Measurements from ENCODE around the gene HLA-A.

The HLA-A gene

DNA sequence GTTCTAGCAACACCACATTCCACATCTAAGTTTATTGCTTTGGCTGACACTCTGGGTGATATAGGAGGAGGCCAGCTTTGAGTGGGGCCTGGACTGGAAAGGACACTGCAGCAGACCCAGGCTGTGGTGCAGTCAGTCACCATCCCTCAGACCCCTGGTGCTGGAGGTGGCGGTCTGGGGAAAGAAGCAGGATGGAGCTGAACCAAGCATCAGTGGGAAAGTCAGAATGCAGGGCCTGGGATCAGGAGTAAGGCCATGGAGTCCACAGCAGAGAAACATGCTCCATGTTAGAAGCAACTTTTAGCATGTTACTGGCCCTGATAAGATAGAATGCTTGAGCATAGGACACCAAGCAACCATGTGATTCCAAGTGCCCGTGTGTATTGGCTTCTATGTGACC is 5.9 kb downstream of the HLA-A start:
- WGBS = 53% methylated on average over 2 of the region's 2 CpGs

DNA sequence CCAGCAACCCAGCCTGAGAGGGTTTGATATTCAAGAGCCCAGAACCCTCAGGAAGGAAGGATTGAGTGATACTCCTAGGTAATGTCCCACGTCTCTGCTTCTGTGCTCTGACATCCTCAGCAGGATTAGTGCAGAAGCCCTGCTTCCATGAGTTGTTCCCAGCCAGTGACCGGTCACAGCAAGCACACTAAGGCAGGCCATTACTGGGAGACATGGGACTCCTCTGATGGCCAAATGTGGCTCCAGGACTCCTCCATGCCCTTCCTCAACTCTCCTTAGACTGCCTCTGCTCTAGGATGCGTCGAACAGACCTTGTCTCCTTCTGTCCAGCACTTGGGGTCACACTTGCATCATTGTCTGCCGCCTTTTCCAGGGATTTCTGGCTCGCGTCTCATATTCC is 7.6 kb downstream of the HLA-A start:
- Histone ChIP-seq H3K4me3 (ENCODE audit: low read length) (no peak overlapping the region), H3K27me3 (ENCODE audit: insufficient read depth, low read length) (no peaks in the 10 kb centered on the region), H3K4me1 (ENCODE audit: insufficient read depth, low read length) (no peaks in the 10 kb centered on the region), H3K9me3 (ENCODE audit: insufficient read depth, low read depth, low read length) (no peaks in the 10 kb centered on the region), H3K27ac (ENCODE audit: low read depth, low read length) (no peak overlapping the region), H3K36me3 (ENCODE audit: insufficient read depth, low read length) (peaks cover 6% of the 10 kb centered on the region), H3K9ac (ENCODE audit: low read depth, low read length) (no peak overlapping the region)
- WGBS = 60% methylated on average over 7 of the region's 7 CpGs

More for the DNA sequence above, 5.9 kb downstream of the HLA-A start:
- no peak overlapping the region for H3K4me3 ChIP-seq (ENCODE audit: low read length)
- no peaks in the 10 kb centered on the region for H3K4me1 ChIP-seq (ENCODE audit: insufficient read depth, low read length)
- no peak overlapping the region for H3K9ac ChIP-seq (ENCODE audit: low read depth, low read length)
- no peaks in the 10 kb centered on the region for H3K9me3 ChIP-seq (ENCODE audit: insufficient read depth, low read depth, low read length)
- H3K27ac ChIP-seq (ENCODE audit: low read depth, low read length) = no peak overlapping the region
- H3K27me3 ChIP-seq (ENCODE audit: insufficient read depth, low read length) = 0 out of 2 replicates have a peak, but pooled peaks cover 4% of the 10 kb centered on the region
- peaks cover 11% of the 10 kb centered on the region for H3K36me3 ChIP-seq (ENCODE audit: insufficient read depth, low read length)

GRCh38 chr6:29951882-29952281 is 9.6 kb downstream of the HLA-A start:
- no peaks in the 10 kb centered on the region for H3K36me3 ChIP-seq (ENCODE audit: insufficient read depth, low read length)
- no peaks in the 10 kb centered on the region for H3K27me3 ChIP-seq (ENCODE audit: insufficient read depth, low read length)
- no peaks in the 10 kb centered on the region for H3K4me1 ChIP-seq (ENCODE audit: insufficient read depth, low read length)
- no CpG with 5 or more reads among the region's 3 CpGs for WGBS
- H3K9me3 ChIP-seq (ENCODE audit: insufficient read depth, low read depth, low read length) = no peaks in the 10 kb centered on the region
- H3K27ac ChIP-seq (ENCODE audit: low read depth, low read length) = no peak overlapping the region
- H3K4me3 ChIP-seq (ENCODE audit: low read length) = no peak overlapping the region
- no peak overlapping the region for H3K9ac ChIP-seq (ENCODE audit: low read depth, low read length)

DNA sequence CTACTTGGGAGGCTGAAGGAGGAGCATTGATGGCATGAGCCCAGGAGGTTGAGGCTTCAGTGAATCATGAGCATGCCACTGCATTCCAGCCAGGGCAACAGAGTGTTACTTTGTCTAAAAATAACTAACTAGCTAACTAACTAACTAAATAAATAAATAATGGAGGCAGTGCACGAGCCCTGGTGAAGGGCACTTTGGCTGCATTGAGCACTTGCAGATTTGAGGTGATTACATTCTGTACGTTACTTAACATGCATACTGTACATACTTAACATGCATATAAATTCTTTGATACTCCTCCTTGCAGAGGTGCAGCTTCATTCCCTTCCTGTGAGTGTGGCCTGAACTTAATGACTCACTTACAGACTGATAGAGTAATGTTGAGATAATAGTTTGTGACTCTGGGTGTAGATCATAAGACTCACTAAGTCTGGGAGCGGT is 10.7 kb downstream of the HLA-A start:
- no peaks in the 10 kb centered on the region for H3K4me1 ChIP-seq (ENCODE audit: insufficient read depth, low read length)
- no peak overlapping the region for H3K27ac ChIP-seq (ENCODE audit: low read depth, low read length)
- H3K9me3 ChIP-seq (ENCODE audit: insufficient read depth, low read depth, low read length) = no peaks in the 10 kb centered on the region
- no peak overlapping the region for H3K9ac ChIP-seq (ENCODE audit: low read depth, low read length)
- no peaks in the 10 kb centered on the region for H3K27me3 ChIP-seq (ENCODE audit: insufficient read depth, low read length)
- no peaks in the 10 kb centered on the region for H3K36me3 ChIP-seq (ENCODE audit: insufficient read depth, low read length)
- H3K4me3 ChIP-seq (ENCODE audit: low read length) = no peak overlapping the region
- 72% methylated on average over 3 of the region's 3 CpGs for WGBS

- Histone ChIP-seq H3K4me1 (ENCODE audit: insufficient read depth, low read length) (no peaks in the 10 kb centered on the region), H3K27me3 (ENCODE audit: insufficient read depth, low read length) (no peaks in the 10 kb centered on the region), H3K27ac (ENCODE audit: low read depth, low read length) (no peak overlapping the region), H3K4me3 (ENCODE audit: low read length) (no peak overlapping the region), H3K9me3 (ENCODE audit: insufficient read depth, low read depth, low read length) (no peaks in the 10 kb centered on the region), H3K9ac (ENCODE audit: low read depth, low read length) (no peak overlapping the region), H3K36me3 (ENCODE audit: insufficient read depth, low read length) (no peaks in the 10 kb centered on the region)
- 35% methylated on average over 2 of the region's 2 CpGs for WGBS
These were observed 11.4 kb downstream of the HLA-A start for GRCh38 chr6:29953686-29954085.

GRCh38 chr6:29954272-29954671 is 11.9 kb downstream of the HLA-A start:
- Histone ChIP-seq H3K4me3 (ENCODE audit: low read length) (no peak overlapping the region), H3K9ac (ENCODE audit: low read depth, low read length) (no peak overlapping the region), H3K27me3 (ENCODE audit: insufficient read depth, low read length) (no peaks in the 10 kb centered on the region), H3K9me3 (ENCODE audit: insufficient read depth, low read depth, low read length) (no peaks in the 10 kb centered on the region), H3K27ac (ENCODE audit: low read depth, low read length) (no peak overlapping the region), H3K36me3 (ENCODE audit: insufficient read depth, low read length) (no peaks in the 10 kb centered on the region), H3K4me1 (ENCODE audit: insufficient read depth, low read length) (no peaks in the 10 kb centered on the region)
- 0% methylated on average over 1 of the region's 1 CpG for WGBS

DNA sequence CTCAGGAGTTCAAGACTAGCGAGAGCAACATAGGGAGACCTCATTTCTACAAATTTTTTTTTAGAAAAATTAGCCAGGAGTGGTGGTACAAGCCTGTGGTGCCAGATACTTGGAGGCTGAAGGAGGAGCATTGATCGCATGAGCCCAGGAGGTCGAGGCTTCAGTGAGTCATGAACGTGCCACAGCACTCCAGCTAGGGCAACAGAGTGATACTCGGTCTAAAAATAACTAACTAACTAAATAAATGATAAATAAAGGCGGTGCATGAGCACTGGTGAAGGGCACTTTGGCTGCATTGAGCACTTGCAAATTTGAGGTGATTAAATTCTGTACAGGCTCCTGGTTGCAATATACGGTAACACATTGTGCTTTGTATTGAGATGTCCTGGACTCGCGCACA is 13.5 kb downstream of the HLA-A start:
- Histone ChIP-seq H3K9me3 (ENCODE audit: insufficient read depth, low read depth, low read length) (no peaks in the 10 kb centered on the region), H3K36me3 (ENCODE audit: insufficient read depth, low read length) (no peaks in the 10 kb centered on the region), H3K4me3 (ENCODE audit: low read length) (no peak overlapping the region), H3K9ac (ENCODE audit: low read depth, low read length) (no peak overlapping the region), H3K27me3 (ENCODE audit: insufficient read depth, low read length) (no peaks in the 10 kb centered on the region), H3K4me1 (ENCODE audit: insufficient read depth, low read length) (no peaks in the 10 kb centered on the region), H3K27ac (ENCODE audit: low read depth, low read length) (no peak overlapping the region)
- 81% methylated on average over 7 of the region's 9 CpGs for WGBS

DNA sequence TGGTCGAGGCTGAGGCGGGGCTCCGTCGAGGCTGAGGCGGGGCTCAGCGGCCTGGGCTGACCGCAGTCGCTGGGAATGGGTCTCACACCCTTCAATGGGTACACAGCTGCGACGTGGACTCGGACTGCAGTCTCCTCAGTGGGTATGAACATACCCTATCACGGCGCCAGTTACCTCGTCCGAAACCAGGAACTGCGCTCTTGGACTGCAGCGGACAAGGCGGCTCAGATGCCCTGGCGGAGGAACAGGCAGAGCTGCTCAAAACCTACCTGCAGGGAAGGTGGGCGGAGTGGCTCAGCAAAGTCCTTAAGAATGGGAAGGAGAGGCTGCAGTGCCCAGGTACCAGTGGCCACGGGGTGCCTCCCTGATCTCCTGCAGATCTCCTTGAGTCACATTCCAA is 14.2 kb downstream of the HLA-A start:
- 91% methylated on average over 21 of the region's 21 CpGs for WGBS
- Histone ChIP-seq H3K36me3 (ENCODE audit: insufficient read depth, low read length) (no peaks in the 10 kb centered on the region), H3K4me3 (ENCODE audit: low read length) (no peak overlapping the region), H3K9ac (ENCODE audit: low read depth, low read length) (no peak overlapping the region), H3K4me1 (ENCODE audit: insufficient read depth, low read length) (no peaks in the 10 kb centered on the region), H3K27me3 (ENCODE audit: insufficient read depth, low read length) (no peaks in the 10 kb centered on the region), H3K9me3 (ENCODE audit: insufficient read depth, low read depth, low read length) (no peaks in the 10 kb centered on the region), H3K27ac (ENCODE audit: low read depth, low read length) (no peak overlapping the region)

DNA sequence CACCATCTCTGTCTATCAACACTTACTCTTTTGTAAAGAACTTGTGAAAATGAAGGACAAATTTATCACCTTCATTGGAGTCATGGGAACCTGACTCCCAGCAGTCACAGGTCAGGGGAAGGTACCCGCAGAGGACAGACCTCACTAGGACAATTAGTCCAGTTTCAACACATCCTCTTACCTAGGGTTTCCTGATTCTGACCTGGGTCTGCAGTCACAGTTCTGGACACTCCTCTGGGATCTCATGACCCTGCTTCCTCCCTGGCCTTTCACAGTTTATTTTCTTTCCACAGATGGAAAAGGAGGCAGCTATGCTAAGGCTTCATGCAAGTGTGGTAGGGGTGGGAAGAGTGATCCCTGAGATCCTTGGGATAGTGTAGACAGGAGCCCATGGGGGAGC is 15.7 kb downstream of the HLA-A start:
- H3K9ac ChIP-seq (ENCODE audit: low read depth, low read length) = no peak overlapping the region
- WGBS = 91% methylated on average over 1 of the region's 1 CpG

DNA sequence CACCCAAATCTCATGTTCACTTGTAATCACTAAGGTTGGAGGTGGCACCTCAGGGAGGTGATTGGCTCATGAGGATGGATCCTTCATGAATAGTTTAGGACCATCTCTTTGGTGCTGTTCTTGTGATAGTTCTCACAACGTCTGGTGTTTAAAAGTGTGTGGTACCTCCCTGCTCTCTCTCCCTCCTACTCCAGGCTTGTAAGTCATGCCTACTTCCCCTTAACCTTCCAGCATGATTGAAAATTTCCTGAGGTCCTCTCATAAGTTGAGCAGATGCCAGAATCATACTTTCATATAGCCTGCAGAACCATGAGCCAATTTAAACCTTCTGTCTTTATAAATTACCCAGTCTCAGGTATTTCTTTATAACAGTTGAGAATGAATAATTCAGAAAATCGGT is 16.6 kb downstream of the HLA-A start:
- Histone ChIP-seq H3K9ac (ENCODE audit: low read depth, low read length) (no peak overlapping the region), H3K36me3 (ENCODE audit: insufficient read depth, low read length) (no peaks in the 10 kb centered on the region), H3K27ac (ENCODE audit: low read depth, low read length) (no peak overlapping the region), H3K4me3 (ENCODE audit: low read length) (no peak overlapping the region), H3K9me3 (ENCODE audit: insufficient read depth, low read depth, low read length) (no peaks in the 10 kb centered on the region), H3K27me3 (ENCODE audit: insufficient read depth, low read length) (no peaks in the 10 kb centered on the region), H3K4me1 (ENCODE audit: insufficient read depth, low read length) (no peaks in the 10 kb centered on the region)
- 68% methylated on average over 2 of the region's 2 CpGs for WGBS

More for the DNA sequence above, 15.7 kb downstream of the HLA-A start:
- Histone ChIP-seq H3K27me3 (ENCODE audit: insufficient read depth, low read length) (no peaks in the 10 kb centered on the region), H3K27ac (ENCODE audit: low read depth, low read length) (no peak overlapping the region), H3K9me3 (ENCODE audit: insufficient read depth, low read depth, low read length) (no peaks in the 10 kb centered on the region), H3K4me1 (ENCODE audit: insufficient read depth, low read length) (no peaks in the 10 kb centered on the region), H3K4me3 (ENCODE audit: low read length) (no peak overlapping the region), H3K36me3 (ENCODE audit: insufficient read depth, low read length) (no peaks in the 10 kb centered on the region)

DNA sequence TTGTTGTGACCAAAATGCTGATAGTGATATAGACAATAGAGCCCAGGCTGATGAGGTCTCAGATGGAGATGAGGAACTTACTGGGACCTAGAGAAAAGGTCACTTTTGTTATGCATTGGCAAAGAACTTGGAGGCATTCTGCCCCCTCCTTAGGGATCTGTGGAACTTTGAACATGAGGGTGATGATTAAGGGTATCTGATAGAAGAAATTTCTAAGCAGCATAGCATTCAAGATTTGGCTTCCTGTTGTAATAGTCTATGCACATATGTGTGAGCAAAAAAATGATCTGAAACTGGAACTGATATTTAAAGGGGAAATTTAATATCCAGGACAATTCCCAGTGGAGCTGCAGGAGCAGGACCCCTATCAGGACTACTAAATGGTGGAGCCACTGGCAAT is 17.1 kb downstream of the HLA-A start:
- H3K27ac ChIP-seq (ENCODE audit: low read depth, low read length) = no peak overlapping the region
- no peaks in the 10 kb centered on the region for H3K27me3 ChIP-seq (ENCODE audit: insufficient read depth, low read length)
- H3K9ac ChIP-seq (ENCODE audit: low read depth, low read length) = no peak overlapping the region
- no peak overlapping the region for H3K4me3 ChIP-seq (ENCODE audit: low read length)
- no peaks in the 10 kb centered on the region for H3K9me3 ChIP-seq (ENCODE audit: insufficient read depth, low read depth, low read length)
- H3K36me3 ChIP-seq (ENCODE audit: insufficient read depth, low read length) = no peaks in the 10 kb centered on the region
- H3K4me1 ChIP-seq (ENCODE audit: insufficient read depth, low read length) = peaks cover 4% of the 10 kb centered on the region

GRCh38 chr6:29961966-29962365 is 19.6 kb downstream of the HLA-A start:
- 98% methylated on average over 1 of the region's 1 CpG for WGBS

More at GRCh38 chr6:29961966-29962365, 19.6 kb downstream of the HLA-A start:
- no peak overlapping the region for H3K27ac ChIP-seq (ENCODE audit: low read depth, low read length)
- no peaks in the 10 kb centered on the region for H3K9me3 ChIP-seq (ENCODE audit: insufficient read depth, low read depth, low read length)
- no peaks in the 10 kb centered on the region for H3K36me3 ChIP-seq (ENCODE audit: insufficient read depth, low read length)
- H3K4me1 ChIP-seq (ENCODE audit: insufficient read depth, low read length) = peaks cover 25% of the 10 kb centered on the region
- H3K4me3 ChIP-seq (ENCODE audit: low read length) = no peak overlapping the region
- no peaks in the 10 kb centered on the region for H3K27me3 ChIP-seq (ENCODE audit: insufficient read depth, low read length)
- H3K9ac ChIP-seq (ENCODE audit: low read depth, low read length) = no peak overlapping the region
